HCT116 (cell line): ENCODE data around the gene TRPM1. TPM values are rescaled to one million over a fixed set of nuclear protein-coding genes. Genes with fewer than 3 reads are reported as not detected.

ENCODE experiments used
- ATAC-seq: fragments of 200-7000 bp; cut with Tn5 transposase; 2 replicates; pipeline ENCODE4 v1.9.1; 2020; ENCODE audit warnings: mild to moderate bottlenecking, moderate library complexity
- BruUV-seq: library from RNA; stranded (reverse); fragments of 400-500 nt; replicated peaks from 2 replicates; lab custom pipeline; 2021; lab: Mats Ljungman, UMichigan
- CTCF ChIA-PET: fragments of 300-600 bp; sonication (Branson Sonifier 250); formaldehyde crosslinking; loops from one replicate; lab custom pipeline; 2021; ENCODE audit warnings: antibody characterized with exemption; lab: Charles Lee
- POLR2A ChIA-PET: fragments of 300-600, 350-600 bp; sonication (Branson Sonifier 250); formaldehyde crosslinking; loops from one replicate; lab custom pipeline; 2021; ENCODE audit warnings: antibody characterized with exemption; lab: Charles Lee
- RAD21 ChIA-PET, 2 experiments: fragments of 300-600 bp; sonication (Branson Sonifier 250); formaldehyde crosslinking; loops; one replicate each; lab custom pipeline; 2023; ENCODE audit warnings: low total read pairs in 2 of 2; ENCODE audit not compliant: uncharacterized antibody in 2 of 2, unreplicated experiment in 2 of 2, low non-redundant PET in 1 of 2; lab: Charles Lee
- DNase-seq: peaks from one replicate; pipeline ENCODE4 v3.0.0-alpha.2; 2010; ENCODE audit warnings: low read depth, low spot score
- H2AFZ ChIP-seq: fragments of 200-600 bp; shearing (Covaris generic), sonication (generic); 2 replicates; pipeline ENCODE4 v1.6.1; 2017; ENCODE audit warnings: low read depth, mixed run types, mixed read lengths, antibody characterized with exemption, low read length; ENCODE audit not compliant: poor library complexity, severe bottlenecking
- H3K27ac ChIP-seq: 2 replicates; pipeline ENCODE4 v1.5.1; 2012; ENCODE audit warnings: low read depth, low read length
- H3K27me3 ChIP-seq: fragments of 200-600 bp; sonication (generic); 2 replicates; pipeline ENCODE4 v1.6.1; 2016; ENCODE audit warnings: mixed run types, low read length, mixed read lengths; ENCODE audit not compliant: insufficient read depth
- H3K36me3 ChIP-seq, 2 experiments: fragments of 200-500 bp in 1 of 2; fragments of 200-600 bp in 1 of 2; sonication (Bioruptor generic) in 1 of 2; sonication (generic) in 1 of 2; 2 replicates each; pipeline versions ENCODE4 v1.5.1 to v1.6.1; 2014 to 2016; ENCODE audit warnings: low read length in 2 of 2, inconsistent platforms in 1 of 2, mixed read lengths in 1 of 2, mixed run types in 1 of 2; ENCODE audit not compliant: insufficient read depth in 2 of 2, control insufficient read depth in 1 of 2
- H3K4me1 ChIP-seq, 2 experiments: fragments of 200-600 bp in 1 of 2; sonication (generic) in 1 of 2; 2 replicates each; pipeline versions ENCODE4 v1.5.1 to v1.6.1; 2012 to 2017; ENCODE audit warnings: low read length in 2 of 2, inconsistent platforms in 1 of 2, mild to moderate bottlenecking in 1 of 2, mixed read lengths in 1 of 2, mixed run types in 1 of 2, moderate library complexity in 1 of 2; ENCODE audit not compliant: insufficient read depth in 2 of 2, control insufficient read depth in 1 of 2
- H3K4me2 ChIP-seq: fragments of 200-600 bp; sonication (generic); 2 replicates; pipeline ENCODE4 v1.6.1; 2017; ENCODE audit warnings: mixed run types, low read length, mixed read lengths
- H3K4me3 ChIP-seq, 2 experiments: fragments of 200-600 bp in 1 of 2; sonication (generic) in 1 of 2; replicated peaks in 1 of 2; 2 replicates each; pipeline ENCODE4 v1.5.1; 2011 to 2016; ENCODE audit warnings: low read length in 2 of 2, control low read depth in 1 of 2, low read depth in 1 of 2, mild to moderate bottlenecking in 1 of 2, mixed read lengths in 1 of 2, mixed run types in 1 of 2
- H3K79me2 ChIP-seq: fragments of 200-600 bp; sonication (generic); 2 replicates; pipeline ENCODE4 v1.6.1; 2017; ENCODE audit warnings: mild to moderate bottlenecking, mixed run types, low read length, moderate library complexity, mixed read lengths; ENCODE audit not compliant: insufficient read depth
- H3K9ac ChIP-seq: fragments of 200-600 bp; sonication (generic); 2 replicates; pipeline ENCODE4 v1.6.1; 2016; ENCODE audit warnings: low read length, mixed read lengths
- H3K9me2 ChIP-seq: fragments of 200-600 bp; sonication (generic), shearing (Covaris generic); 2 replicates; pipeline ENCODE4 v1.6.1; 2017; ENCODE audit warnings: mixed run types, mild to moderate bottlenecking, moderate library complexity; ENCODE audit not compliant: insufficient read depth
- H3K9me3 ChIP-seq, 2 experiments: fragments of 200-500 bp in 1 of 2; fragments of 200-600 bp in 1 of 2; sonication (Bioruptor generic) in 1 of 2; sonication (generic) in 1 of 2; 2 replicates each; pipeline ENCODE4 v1.6.1; 2014 to 2017; ENCODE audit warnings: low read length in 2 of 2, mixed read lengths in 2 of 2, inconsistent platforms in 1 of 2, low read depth in 1 of 2, mild to moderate bottlenecking in 1 of 2, mixed run types in 1 of 2, moderate library complexity in 1 of 2; ENCODE audit not compliant: control insufficient read depth in 1 of 2, insufficient read depth in 1 of 2
- H4K20me1 ChIP-seq: fragments of 200-600 bp; sonication (generic), shearing (Covaris generic); 2 replicates; pipeline ENCODE4 v1.6.1; 2017; ENCODE audit warnings: mixed run types, mild to moderate bottlenecking, moderate library complexity; ENCODE audit not compliant: insufficient read depth
- CBX3 ChIP-seq: IDR thresholded peaks from 2 replicates; pipeline ENCODE4 v1.6.1; 2012; ENCODE audit warnings: low read depth
- CEBPB ChIP-seq: IDR thresholded peaks from 2 replicates; pipeline ENCODE4 v1.6.1; 2012; ENCODE audit warnings: low read depth
- EGR1 ChIP-seq: IDR thresholded peaks from 2 replicates; pipeline ENCODE4 v1.6.1; 2012; ENCODE audit warnings: low read depth
- ELF1 ChIP-seq: IDR thresholded peaks from 2 replicates; pipeline ENCODE4 v1.6.1; 2012; ENCODE audit warnings: low read depth, borderline replicate concordance
- POLR2AphosphoS5 ChIP-seq: IDR thresholded peaks from 2 replicates; pipeline ENCODE4 v1.6.1; 2011; ENCODE audit warnings: mild to moderate bottlenecking, low read depth, low read length, moderate library complexity
- YY1 ChIP-seq: IDR thresholded peaks from 2 replicates; pipeline ENCODE4 v1.6.1; 2011; ENCODE audit warnings: low read length, low read depth, moderate library complexity, mild to moderate bottlenecking; ENCODE audit not compliant: insufficient replicate concordance; ENCODE audit errors: extremely low read depth
- intact Hi-C: fragments of 100-400 bp; cut with micrococcal nuclease; formaldehyde crosslinking; loops from 2 replicates; pipeline ENCODE4 v1.10.0; 2022
- total RNA-seq: library from RNA; stranded (reverse); gene quantifications from one replicate; pipeline ENCODE4 v1.2.1, GENCODE V29; 2021; ENCODE audit not compliant: unreplicated experiment
- TF ChIP-seq, protein P1 (sequence below): IDR thresholded peaks from 2 replicates; pipeline ENCODE4 v1.6.1; 2012
- TF ChIP-seq, protein P2 (sequence below): IDR thresholded peaks from 2 replicates; pipeline ENCODE4 v1.6.1; 2012
- TF ChIP-seq, protein P3 (sequence below): IDR thresholded peaks from 2 replicates; pipeline ENCODE4 v1.6.1; 2011; ENCODE audit warnings: mild to moderate bottlenecking, low read length, moderate library complexity; ENCODE audit not compliant: insufficient replicate concordance; ENCODE audit errors: extremely low read depth

Gene TRPM1
- total RNA-seq, 1 experiment from 2014 or later: not detected

DNA sequence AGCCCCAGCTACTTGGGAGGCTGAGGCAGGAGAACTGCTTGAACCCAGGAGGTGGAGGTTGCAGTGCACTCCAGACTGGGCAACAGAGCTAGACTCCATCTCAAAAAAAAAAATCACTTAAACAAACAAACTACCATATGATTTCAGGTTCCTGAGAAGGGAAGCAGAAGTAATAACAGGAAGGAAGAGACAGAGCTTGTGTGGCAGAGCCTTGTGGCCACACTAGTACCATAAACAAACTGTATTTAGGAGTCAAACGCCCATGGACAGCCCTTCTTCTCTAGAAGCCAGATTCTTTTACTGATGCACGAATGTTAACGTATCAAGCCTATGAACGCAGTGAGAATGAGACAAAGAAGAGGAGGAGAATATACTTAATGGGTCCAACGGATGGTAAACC is 122.1 kb downstream of the TRPM1 start:
- no peak overlapping the region for H3K4me3 ChIP-seq
- no peaks in the 10 kb centered on the region for H4K20me1 ChIP-seq
- DNase-seq: no peak
- CTCF ChIA-PET: no interaction called here
- H3K27me3 ChIP-seq: no peaks in the 10 kb centered on the region
- no peak overlapping the region for H3K4me2 ChIP-seq
- no peak overlapping the region for H3K27ac ChIP-seq
- TF ChIP-seq YY1 (no peak), CEBPB (no peak), POLR2AphosphoS5 (no peak), ELF1 (no peak), EGR1 (no peak), CBX3 (no peak)
- TF ChIP-seq, protein P1, sequence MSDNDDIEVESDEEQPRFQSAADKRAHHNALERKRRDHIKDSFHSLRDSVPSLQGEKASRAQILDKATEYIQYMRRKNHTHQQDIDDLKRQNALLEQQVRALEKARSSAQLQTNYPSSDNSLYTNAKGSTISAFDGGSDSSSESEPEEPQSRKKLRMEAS: no peak
- TF ChIP-seq, protein P2, sequence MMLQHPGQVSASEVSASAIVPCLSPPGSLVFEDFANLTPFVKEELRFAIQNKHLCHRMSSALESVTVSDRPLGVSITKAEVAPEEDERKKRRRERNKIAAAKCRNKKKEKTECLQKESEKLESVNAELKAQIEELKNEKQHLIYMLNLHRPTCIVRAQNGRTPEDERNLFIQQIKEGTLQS: no peak
- TF ChIP-seq, protein P3, sequence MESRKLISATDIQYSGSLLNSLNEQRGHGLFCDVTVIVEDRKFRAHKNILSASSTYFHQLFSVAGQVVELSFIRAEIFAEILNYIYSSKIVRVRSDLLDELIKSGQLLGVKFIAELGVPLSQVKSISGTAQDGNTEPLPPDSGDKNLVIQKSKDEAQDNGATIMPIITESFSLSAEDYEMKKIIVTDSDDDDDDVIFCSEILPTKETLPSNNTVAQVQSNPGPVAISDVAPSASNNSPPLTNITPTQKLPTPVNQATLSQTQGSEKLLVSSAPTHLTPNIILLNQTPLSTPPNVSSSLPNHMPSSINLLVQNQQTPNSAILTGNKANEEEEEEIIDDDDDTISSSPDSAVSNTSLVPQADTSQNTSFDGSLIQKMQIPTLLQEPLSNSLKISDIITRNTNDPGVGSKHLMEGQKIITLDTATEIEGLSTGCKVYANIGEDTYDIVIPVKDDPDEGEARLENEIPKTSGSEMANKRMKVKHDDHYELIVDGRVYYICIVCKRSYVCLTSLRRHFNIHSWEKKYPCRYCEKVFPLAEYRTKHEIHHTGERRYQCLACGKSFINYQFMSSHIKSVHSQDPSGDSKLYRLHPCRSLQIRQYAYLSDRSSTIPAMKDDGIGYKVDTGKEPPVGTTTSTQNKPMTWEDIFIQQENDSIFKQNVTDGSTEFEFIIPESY: no peak
- TF ChIP-seq, all 23 proteins: peak for 0
- no peak overlapping the region for H2AFZ ChIP-seq
- no peak overlapping the region for H3K9ac ChIP-seq
- no peaks in the 10 kb centered on the region for H3K4me1 ChIP-seq
- intact Hi-C loops: no loop called here
- no peaks in the 10 kb centered on the region; the same call in none of the 2 replicates for H3K79me2 ChIP-seq
- H3K9me3 ChIP-seq: no peaks in the 10 kb centered on the region
- ChIA-PET RAD21 (no interaction called here), POLR2A (no interaction called here)
- H3K9me2 ChIP-seq: no peaks in the 10 kb centered on the region
- BruUV-seq: no TSS peak
- no peaks in the 10 kb centered on the region for H3K36me3 ChIP-seq
- no peak for ATAC-seq
